IPS-18a (cell line): ENCODE data around the gene CD80.

ENCODE experiments used
- H3K27ac ChIP-seq: one replicate; pipeline ENCODE4 v1.5.1; 2013; ENCODE audit warnings: low read length
- H3K27me3 ChIP-seq: one replicate; pipeline ENCODE4 v1.6.1; 2013; ENCODE audit warnings: mild to moderate bottlenecking, low read length; ENCODE audit not compliant: control insufficient read depth, insufficient read depth
- H3K36me3 ChIP-seq: one replicate; pipeline ENCODE4 v1.6.1; 2013; ENCODE audit warnings: low read depth, low read length; ENCODE audit not compliant: control insufficient read depth
- H3K4me1 ChIP-seq: one replicate; pipeline ENCODE4 v1.6.1; 2013; ENCODE audit warnings: low read depth, low read length; ENCODE audit not compliant: control insufficient read depth
- H3K4me3 ChIP-seq: one replicate; pipeline ENCODE4 v1.5.1; 2013; ENCODE audit warnings: low read length
- H3K9ac ChIP-seq: one replicate; pipeline ENCODE4 v1.6.1; 2013; ENCODE audit warnings: mild to moderate bottlenecking, low read length, moderate library complexity
- H3K9me3 ChIP-seq: one replicate; pipeline ENCODE4 v1.6.1; 2013; ENCODE audit warnings: low read depth, low read length; ENCODE audit not compliant: control insufficient read depth

Gene CD80

DNA sequence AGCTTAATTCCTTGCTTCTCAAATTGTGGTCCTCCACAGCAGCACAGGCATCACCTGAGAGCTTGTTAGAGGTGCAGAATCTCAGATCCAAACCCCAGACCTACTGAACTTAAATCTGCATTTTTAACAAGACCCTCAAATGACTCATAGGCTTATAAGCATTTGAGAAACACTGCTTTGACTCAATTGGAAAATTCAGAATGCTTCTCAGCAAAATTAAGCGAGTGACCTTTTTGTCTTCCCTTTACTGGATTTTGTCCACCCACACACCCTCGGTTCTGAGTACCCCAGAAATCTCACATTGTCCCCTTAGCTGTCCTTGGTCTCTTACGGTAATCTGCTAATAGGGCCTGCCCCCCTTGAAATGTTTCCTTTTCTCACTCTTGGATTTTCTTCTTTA, 17.9 kb downstream of the CD80 start:
- no peak overlapping the region for H3K27ac ChIP-seq
- H3K9ac ChIP-seq = no peak overlapping the region
- no peaks in the 10 kb centered on the region for H3K36me3 ChIP-seq
- H3K27me3 ChIP-seq = no peaks in the 10 kb centered on the region
- H3K4me1 ChIP-seq = no peaks in the 10 kb centered on the region
- no peak overlapping the region for H3K4me3 ChIP-seq
- H3K9me3 ChIP-seq = no peaks in the 10 kb centered on the region

DNA sequence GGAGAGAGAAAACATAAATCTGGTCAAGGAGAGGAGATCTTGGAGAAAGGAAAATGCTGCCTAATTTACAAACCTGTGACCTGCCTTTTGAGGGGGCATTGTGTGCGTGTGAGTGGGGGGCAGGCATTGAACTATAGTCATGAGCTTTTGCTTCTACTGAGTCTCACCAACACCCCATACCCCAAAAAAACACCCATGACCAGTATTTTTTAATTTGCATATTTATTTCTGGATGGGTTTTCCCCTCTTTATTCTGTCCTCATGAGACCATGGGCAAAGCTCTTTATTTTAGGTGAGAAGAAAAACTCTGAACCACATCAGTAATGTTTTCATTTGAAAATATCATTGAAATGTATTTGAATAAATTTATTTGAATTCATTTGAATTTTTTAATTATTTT, 20.6 kb downstream of the CD80 start:
- Histone ChIP-seq H3K4me3 (no peak overlapping the region), H3K27ac (no peak overlapping the region), H3K9me3 (no peaks in the 10 kb centered on the region), H3K36me3 (no peaks in the 10 kb centered on the region), H3K27me3 (no peaks in the 10 kb centered on the region), H3K4me1 (no peaks in the 10 kb centered on the region), H3K9ac (no peak overlapping the region)

DNA sequence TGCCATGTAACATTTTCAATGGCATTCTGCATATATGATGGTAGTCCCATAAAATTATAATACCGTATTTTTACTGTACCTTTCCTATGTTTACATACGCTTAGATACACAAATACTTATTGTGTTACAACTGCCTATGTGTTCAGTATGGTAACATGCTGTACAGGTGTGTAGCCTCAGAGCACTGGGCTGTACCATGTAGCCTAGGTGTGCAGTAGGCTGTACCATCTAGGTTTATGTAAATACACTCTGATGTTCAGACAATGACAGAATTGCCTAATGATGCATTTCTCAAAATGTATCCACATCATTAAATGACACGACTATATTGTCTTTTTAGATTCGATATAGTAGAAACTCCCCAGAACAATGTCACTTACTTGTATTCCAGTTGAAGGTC, 22.7 kb downstream of the CD80 start:
- no peaks in the 10 kb centered on the region for H3K4me1 ChIP-seq
- H3K27ac ChIP-seq = no peak overlapping the region
- H3K9ac ChIP-seq = no peak overlapping the region
- no peaks in the 10 kb centered on the region for H3K36me3 ChIP-seq
- no peaks in the 10 kb centered on the region for H3K27me3 ChIP-seq
- H3K9me3 ChIP-seq = no peaks in the 10 kb centered on the region
- H3K4me3 ChIP-seq = no peak overlapping the region

DNA sequence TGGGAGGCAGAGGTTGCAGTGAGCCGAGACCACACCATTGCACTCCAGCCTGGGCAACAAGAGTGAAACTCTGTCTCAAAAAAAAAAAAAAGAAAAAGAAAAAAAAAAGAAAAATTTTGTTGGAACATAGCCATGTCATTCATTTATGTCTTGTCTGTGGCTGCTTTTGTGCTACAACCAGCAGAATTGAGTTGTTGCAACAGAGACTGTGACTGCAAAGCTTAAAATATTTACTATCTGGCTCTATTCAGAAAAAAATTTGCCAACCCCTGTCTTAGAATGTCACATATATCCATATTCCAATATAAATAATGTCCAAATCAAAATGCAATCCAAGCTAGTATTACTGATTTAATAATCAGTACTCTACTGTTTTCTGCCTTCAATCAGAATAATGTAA, 25.1 kb downstream of the CD80 start:
- Histone ChIP-seq H3K9ac (no peak overlapping the region), H3K4me1 (no peaks in the 10 kb centered on the region), H3K4me3 (no peak overlapping the region), H3K27ac (no peak overlapping the region), H3K36me3 (no peaks in the 10 kb centered on the region), H3K27me3 (no peaks in the 10 kb centered on the region), H3K9me3 (no peaks in the 10 kb centered on the region)

DNA sequence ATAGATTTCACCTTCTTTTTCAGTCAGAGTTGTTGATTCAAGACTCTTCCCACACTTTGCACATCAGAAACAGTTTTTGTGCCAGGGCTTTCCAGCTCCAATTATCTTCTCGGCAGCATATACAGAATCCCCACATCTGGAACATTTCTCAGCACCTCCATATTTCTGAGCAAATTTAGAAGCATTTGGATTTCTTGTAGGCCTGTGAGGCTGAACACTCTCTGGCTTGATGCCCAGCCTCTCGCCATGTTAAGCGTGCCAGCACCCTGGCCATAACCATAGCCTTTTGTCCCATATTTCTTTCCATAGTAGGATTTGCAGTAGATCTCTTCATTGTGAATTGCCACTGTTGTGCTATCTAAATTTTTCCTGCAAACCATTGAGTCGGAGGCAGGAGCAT, 28.3 kb downstream of the CD80 start:
- no peaks in the 10 kb centered on the region for H3K4me1 ChIP-seq
- no peaks in the 10 kb centered on the region for H3K36me3 ChIP-seq

DNA sequence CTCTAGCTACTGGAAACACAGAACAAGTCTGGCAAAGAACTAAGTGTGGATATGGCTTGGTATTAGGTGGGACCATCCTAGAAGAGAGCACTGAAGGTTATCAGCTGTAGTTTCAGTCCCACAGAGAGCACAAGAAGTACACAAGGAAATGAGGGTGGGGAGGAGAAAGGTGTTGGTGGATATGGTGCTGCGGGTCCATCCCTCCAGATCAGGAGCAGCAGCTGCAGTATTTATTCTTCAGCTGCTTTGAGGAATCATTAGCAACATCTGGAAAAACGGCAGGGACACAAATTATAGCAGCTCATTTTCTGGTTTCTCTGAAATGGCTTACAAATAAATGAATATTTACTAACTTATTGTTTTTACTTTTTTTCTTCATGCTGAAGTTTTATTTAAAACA, 29.0 kb downstream of the CD80 start:
- no peak overlapping the region for H3K27ac ChIP-seq
- H3K27me3 ChIP-seq = no peaks in the 10 kb centered on the region

More for the DNA sequence above, 28.3 kb downstream of the CD80 start:
- Histone ChIP-seq H3K9ac (no peak overlapping the region), H3K27me3 (no peaks in the 10 kb centered on the region), H3K27ac (no peak overlapping the region), H3K4me3 (no peak overlapping the region), H3K9me3 (no peaks in the 10 kb centered on the region)

DNA sequence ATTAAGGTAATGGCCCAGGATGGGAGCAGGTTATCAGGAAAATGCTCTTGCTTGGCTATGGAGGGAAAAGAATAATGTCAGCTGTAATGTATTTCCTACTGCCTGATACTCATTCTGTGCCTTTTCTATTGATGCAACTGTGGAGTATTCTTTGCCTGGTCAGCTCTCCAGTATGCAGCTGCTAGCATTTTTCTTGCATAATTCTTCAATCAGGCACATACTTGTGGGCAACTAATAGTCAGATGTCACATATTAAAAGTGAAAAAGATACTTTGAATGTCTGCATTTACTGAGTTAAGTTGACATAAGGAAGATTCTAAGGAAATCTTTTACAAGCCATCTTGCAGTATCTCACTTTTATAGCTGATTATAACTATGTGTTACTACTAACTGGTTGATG, 29.5 kb downstream of the CD80 start:
- no peaks in the 10 kb centered on the region for H3K27me3 ChIP-seq
- H3K4me1 ChIP-seq = peaks cover 7% of the 10 kb centered on the region
- H3K36me3 ChIP-seq = no peaks in the 10 kb centered on the region
- H3K9me3 ChIP-seq = no peaks in the 10 kb centered on the region
- H3K4me3 ChIP-seq = no peak overlapping the region
- no peak overlapping the region for H3K9ac ChIP-seq
- no peak overlapping the region for H3K27ac ChIP-seq

More for the DNA sequence above, 29.0 kb downstream of the CD80 start:
- no peak overlapping the region for H3K4me3 ChIP-seq
- no peaks in the 10 kb centered on the region for H3K36me3 ChIP-seq
- peaks cover 1% of the 10 kb centered on the region for H3K4me1 ChIP-seq
- no peak overlapping the region for H3K9ac ChIP-seq
- H3K9me3 ChIP-seq = no peaks in the 10 kb centered on the region

DNA sequence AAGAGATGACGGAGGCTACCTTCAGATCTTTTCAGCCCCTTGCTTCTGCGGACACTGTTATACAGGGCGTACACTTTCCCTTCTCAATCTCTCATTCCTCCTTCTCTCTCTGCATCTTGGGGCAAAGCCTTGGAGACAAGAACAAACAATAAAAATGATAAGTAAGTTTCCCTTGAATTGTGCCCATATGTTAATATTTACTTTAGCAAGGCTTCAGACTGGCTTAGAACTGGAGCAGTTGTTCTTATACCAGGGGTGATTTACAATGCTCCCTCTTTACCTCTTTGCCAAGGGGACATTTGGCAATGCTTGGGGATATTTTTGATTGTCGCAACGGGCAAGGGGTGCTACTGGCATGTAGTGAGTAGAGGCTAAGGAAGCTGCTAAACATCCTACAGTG, 31.7 kb downstream of the CD80 start:
- peaks cover 12% of the 10 kb centered on the region for H3K4me1 ChIP-seq
- H3K27ac ChIP-seq = no peak overlapping the region
- no peak overlapping the region for H3K9ac ChIP-seq
- H3K36me3 ChIP-seq = peaks cover 12% of the 10 kb centered on the region
- H3K9me3 ChIP-seq = no peaks in the 10 kb centered on the region
- no peak overlapping the region for H3K4me3 ChIP-seq
- H3K27me3 ChIP-seq = no peaks in the 10 kb centered on the region

DNA sequence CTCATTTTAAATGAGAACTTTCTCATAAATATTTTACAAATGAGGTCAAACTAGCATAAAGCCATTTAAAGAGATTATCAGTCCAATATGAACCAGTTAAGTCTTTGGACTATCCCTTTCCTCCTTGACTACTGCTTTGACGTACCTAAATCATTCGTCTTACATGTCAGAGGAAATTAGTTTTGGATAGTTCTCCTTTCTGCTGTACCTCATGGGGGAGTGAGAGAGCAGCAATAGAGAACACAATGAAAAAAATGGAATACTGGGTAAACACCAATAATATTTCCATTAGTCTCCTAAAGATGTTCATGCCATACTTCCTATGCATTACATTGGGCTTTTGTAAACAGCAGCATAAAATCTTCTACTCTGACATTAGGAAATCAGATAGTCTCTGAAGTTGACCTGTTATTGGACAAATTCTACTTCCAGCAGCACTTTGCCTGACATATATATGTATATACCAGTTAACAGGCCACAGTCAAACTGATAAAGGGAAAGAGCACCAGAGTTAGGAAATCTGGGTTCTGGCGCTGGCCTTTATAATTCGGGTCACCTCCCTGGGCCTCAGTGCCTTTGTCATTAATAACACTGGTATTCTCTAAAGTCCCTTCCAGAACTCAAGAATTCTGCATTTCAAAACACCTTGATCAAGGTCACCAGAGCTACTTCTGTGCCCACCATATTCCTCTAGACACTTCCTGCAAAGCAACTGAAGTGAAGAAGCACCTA, 34.3 kb downstream of the CD80 start:
- H3K4me1 ChIP-seq = peaks cover 12% of the 10 kb centered on the region
- H3K27me3 ChIP-seq = no peaks in the 10 kb centered on the region
- H3K36me3 ChIP-seq = peaks cover 18% of the 10 kb centered on the region
- no peak overlapping the region for H3K4me3 ChIP-seq
- H3K27ac ChIP-seq = no peak overlapping the region
- H3K9me3 ChIP-seq = no peaks in the 10 kb centered on the region
- no peak overlapping the region for H3K9ac ChIP-seq

DNA sequence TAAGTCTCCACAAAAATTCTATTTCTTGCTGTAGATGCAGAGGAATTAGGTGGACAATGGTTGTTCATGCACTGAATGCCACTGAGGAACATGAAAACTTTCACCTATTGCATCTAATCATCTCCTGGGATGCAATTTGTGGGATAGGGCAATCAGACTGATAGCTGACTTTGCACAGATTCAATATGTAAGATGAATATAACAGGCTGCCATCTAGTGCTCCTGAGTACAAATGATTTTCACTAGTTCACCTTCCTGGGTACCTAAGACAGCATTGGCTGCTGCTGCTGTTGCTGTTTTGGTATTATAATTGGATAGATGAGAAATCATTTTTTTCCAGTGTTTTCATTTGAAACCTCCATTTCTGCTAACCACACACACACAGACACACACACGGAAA, 41.4 kb downstream of the CD80 start:
- Histone ChIP-seq H3K27ac (no peak overlapping the region), H3K4me1 (no peaks in the 10 kb centered on the region), H3K9me3 (no peaks in the 10 kb centered on the region), H3K27me3 (no peaks in the 10 kb centered on the region), H3K36me3 (peaks cover 70% of the 10 kb centered on the region), H3K9ac (no peak overlapping the region), H3K4me3 (no peak overlapping the region)

DNA sequence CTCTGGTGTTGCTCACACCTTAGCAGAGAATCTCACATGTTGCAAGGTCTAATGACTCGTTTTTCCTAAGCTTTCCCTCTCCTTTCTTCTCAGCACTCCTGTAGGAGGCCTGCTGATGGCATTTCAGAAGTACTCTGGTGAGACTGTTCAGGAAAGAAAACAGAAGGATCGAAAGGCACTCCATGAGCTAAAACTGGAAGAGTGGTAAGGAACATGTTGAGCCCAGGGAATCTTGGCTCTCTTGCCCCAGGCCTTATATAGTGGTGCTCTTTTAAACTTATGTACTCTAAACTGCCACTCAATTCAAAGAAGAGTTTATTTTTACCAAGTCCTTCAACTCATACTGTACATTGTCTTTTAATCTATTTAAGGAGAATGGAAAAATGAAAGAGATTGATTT, 42.3 kb downstream of the CD80 start:
- Histone ChIP-seq H3K36me3 (peaks cover 71% of the 10 kb centered on the region), H3K4me3 (no peak overlapping the region), H3K27ac (no peak overlapping the region), H3K27me3 (no peaks in the 10 kb centered on the region), H3K4me1 (no peaks in the 10 kb centered on the region), H3K9ac (no peak overlapping the region), H3K9me3 (no peaks in the 10 kb centered on the region)

DNA sequence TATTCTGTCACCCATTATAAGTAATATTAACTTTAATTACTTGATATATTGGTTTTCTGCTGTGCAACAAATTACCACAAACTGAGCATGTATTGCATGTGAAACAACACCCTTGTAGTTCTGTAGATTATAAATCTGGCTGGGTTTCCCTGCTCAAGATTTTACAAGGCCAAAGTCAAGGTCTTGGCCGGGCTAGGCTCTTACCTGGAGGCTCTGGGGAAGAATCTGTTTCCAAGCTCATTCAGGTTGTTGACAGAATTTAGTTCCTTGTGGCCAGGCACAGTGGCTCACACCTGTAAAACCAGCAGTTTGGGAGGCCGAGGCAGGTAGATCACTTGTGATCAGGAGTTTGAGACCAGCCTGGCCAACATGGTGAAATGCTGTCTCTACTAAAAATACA, 44.8 kb downstream of the CD80 start:
- H3K4me3 ChIP-seq = no peak overlapping the region
- no peaks in the 10 kb centered on the region for H3K27me3 ChIP-seq
- no peak overlapping the region for H3K27ac ChIP-seq
- H3K4me1 ChIP-seq = no peaks in the 10 kb centered on the region
- no peaks in the 10 kb centered on the region for H3K9me3 ChIP-seq
- peaks cover 67% of the 10 kb centered on the region for H3K36me3 ChIP-seq
- H3K9ac ChIP-seq = no peak overlapping the region
